Stimulated activated CD4-positive, alpha-beta T cell treated with anti-CD3 and anti-CD28 coated beads, Interleukin-2, amount 100 ng/mL, for 48 hours (primary cell): ENCODE data around the gene CTSF.

Source experiments
- DNase-seq, 2 donors: peaks; one replicate each; pipeline ENCODE4 v3.0.0-alpha.2; 2020

Gene CTSF

DNA sequence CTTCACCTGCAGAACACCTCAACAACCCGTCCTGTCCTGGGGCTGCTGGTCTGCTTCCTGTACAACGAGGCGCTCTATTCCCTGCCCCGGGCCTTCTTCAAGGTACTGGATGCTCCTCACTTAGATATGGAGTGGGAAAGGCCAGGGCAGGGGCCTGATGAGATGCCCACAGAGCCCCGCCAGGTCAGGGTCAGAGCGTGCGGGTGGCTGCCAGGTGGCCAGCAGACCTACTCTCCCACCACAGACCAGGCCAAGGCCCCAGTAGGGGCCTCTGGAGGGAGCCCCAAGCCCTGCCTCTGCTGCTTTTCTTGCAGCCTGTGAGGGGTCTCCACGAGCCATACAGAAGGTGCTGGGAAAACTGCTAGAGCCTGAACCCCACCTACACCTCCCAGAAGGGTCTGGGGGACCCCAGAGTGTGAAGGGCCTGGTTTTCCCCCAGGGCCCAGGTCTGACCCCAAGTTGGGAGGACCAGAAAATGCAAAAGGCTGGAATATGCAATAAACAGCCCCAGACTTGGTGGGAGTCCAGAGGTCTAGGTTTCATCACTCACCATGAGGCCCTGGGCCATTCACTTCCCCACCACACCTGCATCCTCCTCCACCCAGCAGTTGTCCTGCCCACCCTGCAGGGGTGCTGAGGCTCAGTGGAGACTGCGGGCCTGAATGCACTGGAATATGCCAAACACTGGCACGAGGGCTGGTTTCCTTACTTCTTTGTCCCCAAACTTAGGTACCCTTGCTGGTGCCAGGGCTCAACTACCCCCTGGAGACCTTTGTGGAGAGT lies 37.3 kb downstream of the CTSF start:
- DNase-seq: no peak

DNA sequence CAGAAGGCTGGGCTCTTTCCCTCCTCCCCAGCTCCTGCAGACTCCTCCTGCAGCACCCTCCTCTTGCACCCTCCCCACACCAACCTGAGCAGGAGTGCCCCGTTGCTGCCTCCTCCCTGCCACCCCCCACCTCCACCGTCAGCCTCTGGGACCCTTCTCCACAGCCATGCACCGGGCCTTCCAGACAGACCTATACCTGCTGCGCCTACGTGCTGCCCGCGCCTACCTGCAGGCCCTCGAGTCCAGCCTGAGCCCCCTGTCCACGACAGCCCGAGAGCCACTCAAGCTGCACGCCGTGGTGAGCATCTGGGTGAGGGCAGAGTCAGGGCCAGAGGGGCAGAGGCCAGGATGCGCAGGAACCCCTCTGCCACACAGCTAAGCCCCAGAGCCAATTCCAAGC lies 38.8 kb downstream of the CTSF start:
- DNase-seq: no peak

DNA sequence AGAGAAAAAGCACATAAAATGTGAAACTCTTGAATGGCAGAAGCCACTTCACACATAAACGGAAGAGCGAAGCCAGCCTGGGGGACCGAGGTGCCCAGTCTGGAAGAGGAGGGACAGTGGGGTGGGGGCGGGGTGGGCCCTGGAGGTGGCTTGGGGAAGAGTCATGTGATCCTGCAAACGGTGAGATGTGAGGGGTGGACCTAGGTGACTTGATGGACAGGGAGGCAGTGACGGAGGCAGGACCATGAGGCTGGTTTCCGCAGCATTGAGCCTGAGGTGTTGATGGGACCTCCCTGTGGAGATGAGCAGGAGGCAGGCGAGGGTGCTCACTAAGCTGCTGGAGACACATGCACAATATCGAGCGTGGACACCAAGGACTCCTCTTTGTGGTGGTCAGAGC lies 39.3 kb downstream of the CTSF start:
- no peak for DNase-seq

DNA sequence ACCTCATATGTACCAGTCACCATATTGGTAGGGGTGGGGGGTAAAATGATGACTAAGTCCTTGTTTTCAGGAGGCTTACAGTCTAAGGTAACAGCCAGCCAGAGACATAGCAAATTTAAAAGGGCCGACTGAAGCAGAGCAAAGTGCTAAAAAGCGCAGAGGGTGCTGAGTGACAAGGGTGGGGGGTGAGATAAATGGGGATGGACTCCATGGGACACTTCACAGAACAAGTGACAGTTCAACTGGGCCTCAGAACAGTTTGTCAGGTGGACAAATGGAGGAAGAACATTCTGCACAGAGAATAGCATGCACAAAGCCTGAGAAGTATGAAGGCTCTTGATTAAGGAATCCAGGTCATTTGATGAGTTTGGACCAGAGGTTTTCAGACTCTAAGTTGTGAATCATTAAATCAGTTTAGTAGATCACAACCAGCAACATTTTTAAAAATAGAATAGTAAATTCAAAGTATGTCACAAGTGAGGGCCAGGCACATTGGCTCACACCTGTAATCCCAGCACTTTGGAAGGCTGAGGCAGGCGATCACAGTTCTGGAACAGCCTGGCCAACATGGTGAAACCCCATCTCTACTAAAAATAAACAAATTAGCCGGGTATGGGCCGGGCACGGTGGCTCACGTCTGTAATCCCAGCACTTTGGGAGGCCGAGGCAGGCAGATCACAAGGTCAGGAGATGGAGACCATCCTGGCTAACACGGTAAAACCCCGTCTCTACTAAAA lies 43.9 kb downstream of the CTSF start:
- DNase-seq: no peak

DNA sequence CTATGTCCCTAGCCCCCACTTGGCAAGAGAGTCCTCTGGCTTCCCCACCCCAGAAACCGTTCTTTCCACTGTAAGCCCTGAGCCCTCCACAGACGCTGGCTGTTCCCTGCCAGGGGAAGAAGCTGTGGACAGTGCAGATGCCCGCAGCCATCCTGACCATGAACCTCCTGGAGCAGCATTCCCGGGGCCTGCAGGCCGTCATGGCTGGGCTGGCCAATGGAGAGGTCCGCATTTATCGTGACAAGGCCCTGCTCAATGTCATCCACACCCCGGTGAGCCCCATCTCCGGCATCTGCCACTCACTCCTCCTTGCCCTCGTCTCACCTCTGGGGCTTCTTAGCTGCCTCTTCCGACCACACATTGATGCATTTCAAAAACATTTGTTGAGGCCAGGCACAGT lies 44.8 kb downstream of the CTSF start:
- DNase-seq: no peak
